Body of pancreas (tissue), 4 donors: Measurements from ENCODE around the gene CSF1R. TPM values are rescaled to one million over a fixed set of nuclear protein-coding genes. Genes with fewer than 3 reads are reported as not detected.
A peak's percentile ranks its signal among the peaks of the same experiment; 100 is the strongest.

Source experiments
- ATAC-seq: fragments of 150-250 bp; one replicate; pipeline ENCODE4 v1.9.1; 2016
- DNase-seq, 4 donors: peaks; one replicate each; pipeline ENCODE4 v3.0.0-alpha.2; 2019
- H3K27ac ChIP-seq, 4 donors: fragments of 200-600 bp; sonication (generic); 1 replicate in 3 of 4; 2 replicates in 1 of 4; pipeline versions ENCODE4 v1.5.1 to v1.6.1; 2016 to 2019; ENCODE audit warnings: mild to moderate bottlenecking in 1 of 4, mixed read lengths in 1 of 4, moderate library complexity in 1 of 4
- H3K27me3 ChIP-seq, 2 donors: fragments of 200-600 bp; sonication (generic); one replicate each; pipeline ENCODE4 v1.6.0; 2016; ENCODE audit warnings: mild to moderate bottlenecking in 1 of 2
- H3K36me3 ChIP-seq, 2 donors: fragments of 200-600 bp; sonication (generic); replicated peaks in 1 of 2; 2 replicates each; pipeline ENCODE4 v1.5.1; 2016; ENCODE audit warnings: low read depth in 2 of 2; ENCODE audit not compliant: insufficient read depth in 1 of 2
- H3K4me1 ChIP-seq: fragments of 200-600 bp; sonication (generic); one replicate; pipeline ENCODE4 v1.6.0; 2016
- H3K4me3 ChIP-seq, 2 donors: fragments of 200-600 bp; sonication (generic); 1 replicate in 1 of 2; 2 replicates in 1 of 2; pipeline ENCODE4 v1.5.1; 2016 to 2019
- H3K9me3 ChIP-seq, 3 donors: fragments of 200-600 bp; sonication (generic); 1 replicate in 2 of 3; 2 replicates in 1 of 3; pipeline ENCODE4 v1.5.1; 2016
- CTCF ChIP-seq, 7 experiments: fragments of 450-650 bp in 4 of 7; fragments of 200-600 bp in 3 of 7; sonication (generic) in 3 of 7; IDR thresholded peaks; one replicate each; pipeline ENCODE4 v1.5.1; 2016 to 2019; ENCODE audit warnings: antibody characterized with exemption in 7 of 7
- POLR2A ChIP-seq, 3 donors: fragments of 450-650 bp; IDR thresholded peaks; one replicate each; pipeline ENCODE4 v1.6.1; 2016; ENCODE audit warnings: antibody characterized with exemption in 3 of 3, mild to moderate bottlenecking in 2 of 3
- WGBS, 2 donors: methylation state at CpG; one replicate each; pipeline ENCODE4 v1.1.5; 2017; 5-methylcytosine and 5-hydroxymethylcytosine counted together
- intact Hi-C: fragments of 100-400 bp; cut with DNase I; formaldehyde crosslinking; loops from one replicate; pipeline ENCODE4 v1.15.1; 2023
- total RNA-seq, 2 donors: library from RNA; depleted of rRNA; stranded (reverse); fragments of >200 nt; gene quantifications; one replicate each; pipeline ENCODE4 v1.1.0, GENCODE V29; 2016

CSF1R gene
- total RNA-seq, 2 donors from 2014 or later: 5.3 to 13.5 TPM

DNA sequence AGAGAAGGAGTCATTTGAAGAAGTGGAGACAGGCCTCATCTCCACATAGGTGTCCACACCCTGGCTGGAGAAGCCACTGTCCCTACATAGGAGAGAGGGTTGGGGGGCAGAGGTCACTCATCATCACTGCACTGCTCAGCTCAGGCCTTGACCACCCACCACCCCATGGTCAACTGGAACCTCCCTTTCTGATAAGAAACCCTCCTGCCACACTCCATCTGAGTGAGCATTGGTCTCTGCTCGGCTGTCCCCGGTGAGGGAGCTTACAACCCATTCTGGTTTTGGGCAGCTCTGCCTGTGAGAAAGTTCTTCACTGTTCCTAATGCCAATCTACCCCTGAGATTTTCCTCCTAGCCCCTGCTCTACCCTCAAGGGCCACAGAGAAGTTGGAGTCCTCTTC is 28.8 kb downstream of the CSF1R start:
- TF ChIP-seq POLR2A (IDR thresholded peaks at IDR 0.05) (no peak), CTCF (IDR thresholded peaks at IDR 0.05) (no peak)
- ATAC-seq (no peak), DNase-seq (no peak)
- H3K27me3 ChIP-seq: no peaks in the 10 kb centered on the region
- H3K4me1 ChIP-seq: peaks cover 4% of the 10 kb centered on the region
- no peak overlapping the region for H3K27ac ChIP-seq
- intact Hi-C loops: no loop called here
- H3K4me3 ChIP-seq: no peak overlapping the region
- 86 to 87% methylated on average over 2 of the region's 2 CpGs for WGBS, 2 donors
- peaks cover 0 to 14% of the 10 kb centered on the region in 2 donors for H3K36me3 ChIP-seq
- no peaks in the 10 kb centered on the region for H3K9me3 ChIP-seq

DNA sequence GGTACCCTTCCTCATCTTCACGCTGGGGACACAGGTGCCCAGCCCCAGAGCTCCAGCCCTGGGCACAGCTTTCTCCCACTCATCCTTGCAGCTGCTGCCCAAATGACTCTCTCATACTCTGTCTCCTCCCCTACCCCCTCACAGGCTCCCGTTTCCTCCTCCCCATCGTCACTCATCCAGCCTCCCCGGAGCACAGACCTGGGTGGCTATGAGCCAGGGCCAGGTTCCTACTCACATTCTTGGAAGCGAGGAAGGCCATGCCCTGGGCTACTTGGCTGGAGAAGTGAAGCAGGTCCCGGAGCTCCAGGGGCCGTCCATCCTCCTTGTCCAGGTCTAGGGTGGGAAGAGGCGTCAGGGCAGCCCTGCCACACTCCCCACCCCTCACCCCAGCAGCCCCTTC is 29.3 kb downstream of the CSF1R start:
- TF ChIP-seq CTCF (IDR thresholded peaks at IDR 0.05) (no peak), POLR2A (IDR thresholded peaks at IDR 0.05) (no peak)
- H3K4me3 ChIP-seq: no peak overlapping the region
- no peaks in the 10 kb centered on the region for H3K27me3 ChIP-seq
- peak; percentile 19 for ATAC-seq
- WGBS, 2 donors: 47 to 50% methylated on average over 8 of the region's 8 CpGs
- no peaks in the 10 kb centered on the region for H3K9me3 ChIP-seq
- intact Hi-C loops: no loop called here
- H3K36me3 ChIP-seq: peaks cover under 1 to 14% of the 10 kb centered on the region in 2 donors
- no peak for DNase-seq
- peaks cover 7% of the 10 kb centered on the region for H3K4me1 ChIP-seq
- H3K27ac ChIP-seq: no peak overlapping the region

GRCh38 chr5:150056075-150056443 is 30.3 kb downstream of the CSF1R start:
- Histone ChIP-seq H3K4me3 (no peak overlapping the region), H3K9me3 (no peaks in the 10 kb centered on the region), H3K27me3 (no peaks in the 10 kb centered on the region), H3K27ac (no peak overlapping the region), H3K4me1 (peaks cover 7% of the 10 kb centered on the region), H3K36me3 (peaks cover 6 to 22% of the 10 kb centered on the region in 2 donors)
- TF ChIP-seq CTCF (IDR thresholded peaks at IDR 0.05): no peak
- TF ChIP-seq POLR2A (IDR thresholded peaks at IDR 0.05): no peak
- 76 to 94% methylated on average over 4 to 9 of the region's 9 CpGs for WGBS, 2 donors
- DNase-seq (no peak), ATAC-seq (no peak)
- intact Hi-C loops: no loop called here

- intact Hi-C loops: no loop called here
- peaks cover 6 to 28% of the 10 kb centered on the region in 2 donors for H3K36me3 ChIP-seq
- ATAC-seq: no peak
These were observed 30.9 kb downstream of the CSF1R start for GRCh38 chr5:150055326-150056074.

More at GRCh38 chr5:150055326-150056074, 30.9 kb downstream of the CSF1R start:
- no peak for DNase-seq
- no peak for TF ChIP-seq CTCF (IDR thresholded peaks at IDR 0.05)
- no peak for TF ChIP-seq POLR2A (IDR thresholded peaks at IDR 0.05)
- H3K4me1 ChIP-seq: peaks cover 7% of the 10 kb centered on the region
- no peaks in the 10 kb centered on the region for H3K9me3 ChIP-seq
- H3K27ac ChIP-seq: no peak overlapping the region
- no peaks in the 10 kb centered on the region for H3K27me3 ChIP-seq
- H3K4me3 ChIP-seq: no peak overlapping the region
- 72 to 79% methylated on average over 14 of the region's 14 CpGs for WGBS, 2 donors
